Memory B cell (primary cell): ENCODE measurements around the gene CMYA5.
"Not testable (repeated sequence)": the region's sequence is repeated elsewhere in the genome, so short reads cannot be mapped to it uniquely, and the experiment has no call there.

ENCODE experiments used
- ATAC-seq: fragments of 150-1000 bp; cut with Tn5 transposase; 2 replicates; pipeline ENCODE4 v1.10.0; 2021; ENCODE audit warnings: low read depth, mild to moderate bottlenecking, moderate library complexity
- DNase-seq, 2 donors: peaks; one replicate each; pipeline ENCODE4 v3.0.0; 2022; ENCODE audit warnings: low spot score in 2 of 2
- H3K27ac Mint-ChIP-seq: one replicate; pipeline ENCODE4 v1.8.0; 2022; ENCODE audit warnings: mild to moderate bottlenecking, moderate library complexity, mixed read lengths
- H3K27me3 Mint-ChIP-seq: one replicate; pipeline ENCODE4 v1.8.0; 2022; ENCODE audit warnings: mixed read lengths
- H3K36me3 Mint-ChIP-seq: one replicate; pipeline ENCODE4 v1.8.0; 2022; ENCODE audit warnings: mild to moderate bottlenecking, mixed read lengths
- H3K4me1 Mint-ChIP-seq: one replicate; pipeline ENCODE4 v1.8.0; 2022; ENCODE audit warnings: mixed read lengths
- H3K4me3 Mint-ChIP-seq: one replicate; pipeline ENCODE4 v1.8.0; 2022; ENCODE audit warnings: mild to moderate bottlenecking, moderate library complexity, mixed read lengths
- H3K9me3 Mint-ChIP-seq: one replicate; pipeline ENCODE4 v1.8.0; 2022; ENCODE audit warnings: mixed read lengths

The CMYA5 gene

DNA sequence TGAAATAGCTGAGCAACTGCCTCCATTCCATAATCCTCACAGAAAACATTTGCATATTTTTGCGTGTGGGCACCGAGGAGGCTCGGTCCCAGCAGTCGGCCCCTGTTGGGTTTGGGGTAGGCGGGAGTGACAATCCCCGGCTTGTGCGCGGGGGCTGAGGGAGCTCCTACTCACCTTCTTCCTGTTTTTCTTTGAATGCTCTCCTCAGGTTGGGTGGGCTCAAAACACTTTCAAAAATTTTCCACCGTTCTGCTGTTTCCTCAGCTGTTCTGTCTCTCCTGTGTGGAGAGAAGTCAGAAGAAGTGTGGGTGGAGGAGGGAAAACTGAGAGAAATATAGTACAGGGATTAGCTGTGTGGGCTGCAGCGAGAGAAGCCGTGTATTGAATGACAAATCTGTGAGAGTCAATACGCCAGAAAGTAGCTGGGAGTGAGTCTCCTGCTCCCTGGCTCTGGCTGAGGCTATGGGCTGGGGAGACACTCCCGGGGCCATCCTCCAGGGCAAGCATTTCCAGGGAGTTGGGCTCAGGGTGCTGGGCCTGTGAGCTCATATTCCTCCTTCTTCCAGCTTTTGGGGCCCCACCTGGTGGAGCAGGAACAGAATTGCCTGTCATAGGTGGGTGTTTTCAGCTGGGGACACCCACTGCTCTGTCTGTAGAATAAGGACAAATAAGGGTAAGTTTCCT is 84.7 kb downstream of the CMYA5 start:
- Mint-ChIP-seq H3K27me3 (peaks cover 4% of the 10 kb centered on the region), H3K36me3 (no peaks in the 10 kb centered on the region), H3K4me3 (no peak overlapping the region), H3K4me1 (no peaks in the 10 kb centered on the region), H3K27ac (no peak overlapping the region), H3K9me3 (no peaks in the 10 kb centered on the region)
- no peak for ATAC-seq
- DNase-seq = no peak

DNA sequence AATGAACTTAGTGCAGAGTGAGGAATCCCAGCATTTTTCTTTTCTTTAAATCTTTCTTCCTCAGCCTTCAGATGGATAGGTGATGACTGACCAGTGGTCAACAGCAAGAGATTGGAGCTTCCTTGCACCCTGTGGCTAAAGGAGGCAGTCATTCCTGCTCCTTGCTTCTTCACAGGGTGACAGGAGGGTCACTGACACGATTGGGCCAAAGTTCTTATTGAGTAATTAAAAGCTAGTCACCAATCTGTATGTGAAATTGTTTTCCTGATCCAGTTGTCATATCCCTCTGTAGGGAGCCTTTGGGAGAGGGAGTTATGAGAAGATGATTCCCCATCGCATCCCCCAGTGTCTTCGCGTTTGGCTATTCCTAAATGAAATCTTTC is 85.2 kb downstream of the CMYA5 start:
- H3K9me3 Mint-ChIP-seq = no peaks in the 10 kb centered on the region
- H3K27ac Mint-ChIP-seq = no peak overlapping the region
- H3K4me3 Mint-ChIP-seq = no peak overlapping the region
- ATAC-seq = no peak
- H3K27me3 Mint-ChIP-seq = peaks cover 4% of the 10 kb centered on the region
- no peak for DNase-seq
- H3K4me1 Mint-ChIP-seq = no peaks in the 10 kb centered on the region
- no peaks in the 10 kb centered on the region for H3K36me3 Mint-ChIP-seq

DNA sequence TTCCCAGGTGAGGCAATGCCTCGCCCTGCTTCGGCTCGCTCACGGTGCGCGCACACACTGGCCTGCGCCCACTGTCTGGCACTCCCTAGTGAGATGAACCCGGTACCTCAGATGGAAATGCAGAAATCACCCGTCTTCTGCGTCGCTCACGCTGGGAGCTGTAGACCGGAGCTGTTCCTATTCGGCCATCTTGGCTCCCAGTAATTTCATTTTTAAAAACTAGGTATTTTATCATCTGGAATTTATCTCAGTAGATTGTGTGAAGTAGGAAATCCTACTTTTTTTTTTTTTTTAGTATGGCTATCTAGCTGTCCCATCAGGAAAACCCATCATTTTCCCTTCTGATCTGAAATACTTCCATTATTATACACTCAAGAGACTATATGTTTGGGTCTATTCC is 95.1 kb downstream of the CMYA5 start:
- not testable (repeated sequence) for DNase-seq, H3K27ac Mint-ChIP-seq, H3K36me3 Mint-ChIP-seq, H3K4me1 Mint-ChIP-seq, ATAC-seq, H3K9me3 Mint-ChIP-seq, H3K27me3 Mint-ChIP-seq
- H3K4me3 Mint-ChIP-seq = peak overlapping the region; percentile 34

DNA sequence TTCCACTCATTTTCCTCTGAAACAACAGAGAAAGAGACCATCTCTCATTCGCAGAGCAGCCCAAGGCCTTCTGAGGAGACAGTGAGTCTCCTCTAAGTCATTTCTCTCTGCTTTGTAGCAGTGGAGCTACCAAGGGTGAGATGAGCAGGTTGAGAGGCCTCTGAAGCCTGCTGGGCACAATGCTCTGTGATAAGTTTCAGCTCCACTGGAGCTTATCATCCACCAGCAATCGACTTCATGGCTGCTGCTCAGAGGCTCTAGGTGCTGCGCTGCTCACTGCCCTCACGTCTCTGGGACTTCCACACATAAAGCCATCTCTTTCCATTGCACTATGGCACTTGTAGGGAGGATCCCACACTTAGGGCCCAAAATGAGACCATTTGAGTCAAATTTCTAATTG is 96.3 kb downstream of the CMYA5 start:
- ATAC-seq (no peak), DNase-seq (no peak)
- H3K4me1 Mint-ChIP-seq = no peaks in the 10 kb centered on the region
- H3K4me3 Mint-ChIP-seq = no peak overlapping the region
- H3K27ac Mint-ChIP-seq = no peak overlapping the region
- H3K36me3 Mint-ChIP-seq = no peaks in the 10 kb centered on the region
- peaks cover 11% of the 10 kb centered on the region for H3K27me3 Mint-ChIP-seq
- no peaks in the 10 kb centered on the region for H3K9me3 Mint-ChIP-seq

DNA sequence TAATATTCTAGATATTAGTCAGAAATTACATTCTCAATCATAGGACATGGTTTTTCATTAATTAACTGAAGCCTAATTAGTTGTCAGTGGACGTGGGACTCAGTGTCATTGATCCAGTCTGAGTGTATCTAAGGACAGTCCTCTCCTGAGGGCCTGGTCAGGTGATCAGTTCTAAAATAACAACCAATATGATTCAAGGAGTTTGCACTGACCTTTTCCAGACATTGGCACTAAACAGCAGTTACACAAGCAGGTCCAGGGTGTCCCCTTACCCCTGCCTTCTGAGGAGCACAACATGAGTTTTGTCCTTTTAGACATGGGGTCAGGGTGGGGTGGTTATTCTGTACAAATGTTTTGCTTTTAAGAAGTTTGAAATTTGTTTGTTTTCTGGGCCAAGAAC is 97.8 kb downstream of the CMYA5 start:
- Mint-ChIP-seq H3K4me3 (no peak overlapping the region), H3K27ac (no peak overlapping the region), H3K27me3 (peaks cover 11% of the 10 kb centered on the region), H3K4me1 (no peaks in the 10 kb centered on the region), H3K36me3 (no peaks in the 10 kb centered on the region), H3K9me3 (no peaks in the 10 kb centered on the region)
- no peak for ATAC-seq
- no peak for DNase-seq

DNA sequence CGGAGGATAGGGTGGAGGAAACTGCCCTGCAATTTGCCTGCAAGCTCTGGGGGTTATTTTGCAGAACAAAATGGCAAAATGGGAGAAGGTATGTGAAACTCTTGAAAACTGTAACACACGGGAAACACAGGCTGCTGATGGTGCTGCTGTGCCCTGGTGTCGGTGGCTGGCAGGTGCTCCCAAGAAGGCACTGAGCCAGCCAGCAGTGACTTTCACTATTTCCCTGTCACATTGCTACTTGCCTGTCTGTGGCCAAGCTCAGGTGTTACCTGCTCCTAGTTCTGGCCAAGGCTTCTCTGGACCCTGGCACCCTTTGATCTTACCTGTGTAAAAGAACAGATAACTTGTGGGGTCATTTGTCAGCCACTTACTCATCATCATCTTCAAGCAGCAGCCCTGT is 102.2 kb downstream of the CMYA5 start:
- H3K27me3 Mint-ChIP-seq = peaks cover 13% of the 10 kb centered on the region
- no peak overlapping the region for H3K27ac Mint-ChIP-seq
- no peaks in the 10 kb centered on the region for H3K36me3 Mint-ChIP-seq
- no peaks in the 10 kb centered on the region for H3K4me1 Mint-ChIP-seq
- ATAC-seq (no peak), DNase-seq (no peak)
- no peaks in the 10 kb centered on the region for H3K9me3 Mint-ChIP-seq
- H3K4me3 Mint-ChIP-seq = no peak overlapping the region

DNA sequence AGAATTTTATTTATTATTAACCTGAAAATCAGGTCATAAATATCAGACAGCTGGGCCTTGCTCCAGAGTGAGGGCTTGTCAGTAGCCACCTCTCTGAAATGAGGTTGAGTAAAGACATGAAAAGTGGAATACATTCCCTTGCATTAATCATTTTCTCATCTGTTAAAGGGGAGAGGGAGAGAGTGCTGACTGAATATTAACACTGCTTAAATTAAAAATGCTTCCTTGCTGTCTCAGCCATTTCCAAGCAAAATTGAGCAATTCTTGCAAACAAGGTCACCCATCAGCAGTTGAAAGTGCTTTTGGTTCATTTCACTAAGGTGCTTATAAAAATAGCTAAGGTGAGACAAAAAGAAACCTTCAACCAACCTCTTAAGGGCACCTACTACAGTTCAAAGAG is 102.8 kb downstream of the CMYA5 start:
- ATAC-seq = no peak
- Mint-ChIP-seq H3K4me3 (no peak overlapping the region), H3K4me1 (no peaks in the 10 kb centered on the region)

DNA sequence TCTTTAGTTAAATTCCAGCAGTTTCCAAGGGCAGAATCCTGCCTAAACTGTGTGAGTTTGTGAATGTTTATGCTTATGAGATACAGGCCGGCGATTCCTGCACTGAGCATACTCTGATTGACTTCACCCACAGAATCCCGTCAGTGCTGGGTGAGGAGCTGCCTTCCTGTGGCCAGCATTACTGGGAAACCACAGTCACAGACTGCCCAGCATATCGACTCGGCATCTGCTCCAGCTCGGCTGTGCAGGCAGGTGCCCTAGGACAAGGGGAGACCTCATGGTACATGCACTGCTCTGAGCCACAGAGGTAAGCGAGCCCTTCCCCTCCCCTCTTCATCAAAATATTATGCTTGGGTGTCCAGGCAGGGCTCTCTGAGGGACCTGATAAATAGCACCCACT is 103.7 kb downstream of the CMYA5 start:
- H3K4me1 Mint-ChIP-seq = no peaks in the 10 kb centered on the region
- H3K9me3 Mint-ChIP-seq = no peaks in the 10 kb centered on the region
- H3K36me3 Mint-ChIP-seq = no peaks in the 10 kb centered on the region
- DNase-seq = no peak
- H3K27ac Mint-ChIP-seq = no peak overlapping the region
- H3K27me3 Mint-ChIP-seq = peaks cover 17% of the 10 kb centered on the region
- no peak for ATAC-seq
- H3K4me3 Mint-ChIP-seq = no peak overlapping the region

More for the DNA sequence above, 102.8 kb downstream of the CMYA5 start:
- H3K36me3 Mint-ChIP-seq = no peaks in the 10 kb centered on the region
- no peak overlapping the region for H3K27ac Mint-ChIP-seq
- H3K9me3 Mint-ChIP-seq = no peaks in the 10 kb centered on the region
- no peak for DNase-seq
- H3K27me3 Mint-ChIP-seq = peaks cover 15% of the 10 kb centered on the region

DNA sequence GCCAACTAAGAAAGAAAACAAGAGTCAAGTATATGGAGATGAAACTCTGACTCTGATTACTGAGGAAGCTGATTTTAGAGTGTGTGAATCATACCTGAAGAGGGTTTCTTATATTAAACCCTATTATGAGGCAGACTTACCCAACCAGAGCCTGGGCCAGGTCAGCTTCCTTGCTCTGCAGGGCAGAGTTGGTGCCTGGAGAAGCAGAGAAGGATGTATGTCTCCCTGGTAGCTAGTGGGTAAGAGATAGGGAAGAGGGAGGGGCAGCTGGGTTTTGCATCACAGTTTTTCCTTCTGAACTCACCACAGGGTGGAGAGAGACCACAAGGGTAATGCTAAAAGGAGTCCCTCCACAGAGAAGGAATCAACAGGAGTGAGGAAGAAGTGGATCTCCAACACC is 104.1 kb downstream of the CMYA5 start:
- Mint-ChIP-seq H3K36me3 (no peaks in the 10 kb centered on the region), H3K9me3 (peaks cover 2% of the 10 kb centered on the region), H3K27ac (no peak overlapping the region), H3K27me3 (peaks cover 18% of the 10 kb centered on the region), H3K4me1 (no peaks in the 10 kb centered on the region), H3K4me3 (no peak overlapping the region)
- no peak for ATAC-seq
- no peak for DNase-seq

DNA sequence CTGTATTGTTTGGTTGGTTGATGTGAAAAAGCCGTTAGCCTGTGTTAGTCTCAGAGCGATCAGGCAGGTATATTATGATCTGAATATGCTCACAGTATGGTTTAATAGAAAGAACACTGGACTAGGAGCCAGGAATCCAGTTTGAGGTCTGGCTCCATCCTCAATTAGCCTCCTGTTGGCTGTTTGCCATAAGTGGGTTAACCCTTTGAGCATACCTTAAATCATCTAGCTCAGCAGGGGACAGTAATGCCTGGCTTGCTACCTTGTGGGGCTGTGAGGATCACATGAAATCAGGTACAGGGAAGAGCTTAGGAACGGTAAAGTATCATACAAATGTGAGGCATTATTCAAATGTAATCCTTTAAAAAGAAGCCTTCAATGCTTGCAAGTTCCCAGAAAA is 104.7 kb downstream of the CMYA5 start:
- Mint-ChIP-seq H3K36me3 (no peaks in the 10 kb centered on the region), H3K27ac (no peak overlapping the region)
- no peak for DNase-seq

DNA sequence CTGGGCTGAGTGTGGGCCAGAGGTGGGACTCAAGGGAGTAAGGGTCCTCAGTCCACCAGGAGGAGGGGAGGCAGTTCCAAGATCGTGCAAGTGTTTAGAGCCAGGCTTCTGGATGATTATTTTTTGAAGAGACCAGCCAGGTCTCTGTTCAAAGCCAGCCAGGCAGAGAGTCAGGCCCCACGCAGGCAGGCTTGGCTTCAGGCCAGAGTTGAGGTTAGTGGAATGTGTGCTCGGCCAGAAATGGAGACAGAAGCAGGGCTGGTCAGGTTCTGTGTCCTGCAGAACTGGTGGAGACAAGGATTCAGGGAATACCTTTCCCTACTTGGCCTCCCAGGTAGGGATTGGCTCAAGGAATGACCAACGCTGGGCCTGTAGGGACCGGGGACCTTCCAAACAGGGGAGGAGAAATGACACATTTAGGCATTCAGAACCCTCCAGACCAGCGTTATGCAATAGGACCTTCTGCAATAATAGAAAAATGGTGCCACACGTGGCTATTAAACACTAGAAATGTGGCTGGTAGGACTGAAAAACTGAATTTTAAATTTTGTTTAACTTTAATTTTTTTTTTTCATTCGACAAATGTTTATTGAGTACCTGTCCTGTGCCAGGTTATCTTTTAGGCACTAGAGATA is 106.2 kb downstream of the CMYA5 start:
- DNase-seq (no peak), ATAC-seq (no peak)
- H3K27ac Mint-ChIP-seq = no peak overlapping the region
- H3K4me1 Mint-ChIP-seq = no peaks in the 10 kb centered on the region
- H3K27me3 Mint-ChIP-seq = peaks cover 9% of the 10 kb centered on the region
- no peaks in the 10 kb centered on the region for H3K36me3 Mint-ChIP-seq
- no peak overlapping the region for H3K4me3 Mint-ChIP-seq
- H3K9me3 Mint-ChIP-seq = peaks cover 2% of the 10 kb centered on the region

More for the DNA sequence above, 104.7 kb downstream of the CMYA5 start:
- Mint-ChIP-seq H3K27me3 (peaks cover 18% of the 10 kb centered on the region), H3K4me3 (no peak overlapping the region), H3K9me3 (peaks cover 2% of the 10 kb centered on the region), H3K4me1 (no peaks in the 10 kb centered on the region)
- no peak for ATAC-seq

DNA sequence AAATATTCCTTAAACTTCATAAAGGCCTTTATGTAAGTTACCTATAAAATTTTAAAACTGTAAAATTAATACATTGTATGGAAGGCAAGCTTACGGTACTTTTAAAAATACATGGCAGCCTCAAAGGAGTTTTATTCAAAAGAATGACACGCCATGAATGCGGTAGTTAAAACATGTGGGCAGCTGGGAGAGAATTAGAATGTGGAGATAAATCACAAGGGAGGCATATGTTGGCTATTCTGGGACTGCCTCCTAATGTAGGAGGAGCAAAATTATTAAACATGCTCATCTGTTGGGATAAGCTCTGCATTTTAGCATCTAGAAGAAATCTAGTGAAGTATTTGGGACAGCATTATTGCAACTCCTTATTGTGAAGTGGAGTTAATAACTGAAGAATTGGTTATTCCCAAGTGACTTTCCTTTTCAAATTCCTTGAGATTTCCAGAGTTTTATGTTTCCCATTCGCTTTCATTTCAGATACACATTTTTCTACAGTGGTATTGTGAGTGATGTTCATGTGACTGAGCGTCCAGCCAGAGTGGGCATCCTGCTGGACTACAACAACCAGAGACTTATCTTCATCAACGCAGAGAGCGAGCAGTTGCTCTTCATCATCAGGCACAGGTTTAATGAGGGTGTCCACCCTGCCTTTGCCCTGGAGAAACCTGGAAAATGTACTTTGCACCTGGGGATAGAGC is 109.4 kb downstream of the CMYA5 start:
- peaks cover 2% of the 10 kb centered on the region for H3K9me3 Mint-ChIP-seq
- DNase-seq = no peak
- no peak overlapping the region for H3K27ac Mint-ChIP-seq
- H3K27me3 Mint-ChIP-seq = peaks cover 9% of the 10 kb centered on the region
- peaks cover 7% of the 10 kb centered on the region for H3K4me1 Mint-ChIP-seq
- no peak for ATAC-seq
- no peak overlapping the region for H3K4me3 Mint-ChIP-seq
- H3K36me3 Mint-ChIP-seq = no peaks in the 10 kb centered on the region

DNA sequence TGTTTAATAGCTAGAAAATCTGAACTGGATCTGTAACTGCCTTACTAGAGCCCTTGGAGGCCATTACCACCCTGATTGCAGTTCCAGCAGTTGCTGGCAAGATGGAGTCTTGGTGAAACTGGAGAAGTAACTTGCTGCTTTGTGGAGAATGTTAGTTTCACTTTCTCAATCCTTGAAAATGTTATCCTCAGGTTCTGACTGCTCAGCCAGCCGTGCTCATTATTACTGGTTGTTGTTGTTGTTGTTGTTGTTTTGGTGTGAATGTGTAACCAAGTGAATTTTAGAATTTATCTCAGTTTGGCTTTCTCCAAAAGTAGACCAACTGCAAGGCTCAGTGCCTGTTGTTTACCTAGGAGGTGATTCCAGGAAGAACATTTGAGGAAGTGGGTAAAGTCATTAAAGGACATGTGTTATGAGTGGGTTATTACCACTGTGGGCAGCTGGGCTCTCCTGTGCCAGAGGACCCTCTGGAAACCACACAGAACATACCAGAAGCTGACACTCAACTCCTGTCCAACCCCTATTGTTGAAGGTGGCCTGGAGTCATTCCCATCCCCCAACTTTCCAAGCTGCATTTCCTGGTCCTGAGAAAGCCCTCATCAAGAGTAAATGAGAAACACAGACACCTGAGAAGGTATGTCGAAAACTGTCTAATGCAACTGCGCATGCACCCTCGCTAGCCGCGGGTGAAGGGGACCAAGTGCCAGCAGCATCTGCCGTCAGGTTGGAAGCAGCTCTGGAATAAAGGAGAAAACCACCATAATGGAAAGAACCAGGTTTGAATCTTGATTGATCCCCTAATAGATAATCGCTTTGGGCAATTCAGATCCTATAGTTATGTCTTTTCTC is 111.6 kb downstream of the CMYA5 start:
- DNase-seq (no peak), ATAC-seq (peak; percentile 35)
- no peaks in the 10 kb centered on the region for H3K36me3 Mint-ChIP-seq
- peak overlapping the region; percentile 18 for H3K4me3 Mint-ChIP-seq
- H3K27me3 Mint-ChIP-seq = peaks cover 7% of the 10 kb centered on the region
- H3K4me1 Mint-ChIP-seq = peaks cover 7% of the 10 kb centered on the region
- no peak overlapping the region for H3K27ac Mint-ChIP-seq
- peaks cover 2% of the 10 kb centered on the region for H3K9me3 Mint-ChIP-seq

DNA sequence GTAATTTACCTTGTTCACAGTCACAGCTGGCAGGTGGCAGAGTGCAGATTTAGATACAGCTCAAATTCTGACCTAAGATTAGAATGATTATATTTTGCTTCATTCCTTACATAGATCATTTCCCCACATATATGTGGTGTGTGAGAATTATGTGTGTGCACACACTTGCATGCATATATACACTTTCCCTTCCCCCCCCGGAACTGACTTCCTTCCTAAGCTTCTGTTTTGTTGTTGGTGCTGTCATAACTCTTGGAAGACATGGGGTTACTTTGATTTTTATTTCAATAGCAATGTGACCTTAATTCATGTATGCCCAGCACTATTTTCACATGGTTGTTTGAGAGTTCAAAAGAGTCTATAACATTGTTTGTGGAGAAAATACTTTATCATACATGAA is 112.8 kb downstream of the CMYA5 start:
- no peaks in the 10 kb centered on the region for H3K36me3 Mint-ChIP-seq
- H3K9me3 Mint-ChIP-seq = peaks cover 2% of the 10 kb centered on the region
- H3K27me3 Mint-ChIP-seq = peaks cover 5% of the 10 kb centered on the region
- no peak for ATAC-seq
- peaks cover 7% of the 10 kb centered on the region for H3K4me1 Mint-ChIP-seq
- no peak for DNase-seq
- H3K27ac Mint-ChIP-seq = no peak overlapping the region
- no peak overlapping the region for H3K4me3 Mint-ChIP-seq
